UCSD-AML1 (cell line): ENCODE results near the gene TIMM10.
"Not testable (repeated sequence)": the region's sequence is repeated elsewhere in the genome, so short reads cannot be mapped to it uniquely, and the experiment has no call there.

Experiments used
- DNase-seq: peaks from one replicate; lab custom pipeline; 2025; ENCODE audit not compliant: unreplicated experiment; lab: John Stamatoyannopoulos, UW

Gene TIMM10

GRCh38 chr11:57542582-57542981 is 12.0 kb upstream of the TIMM10 start:
- DNase-seq: no peak

- no peak for DNase-seq
Measured at GRCh38 chr11:57541169-57541568, 10.6 kb upstream of the TIMM10 start.

GRCh38 chr11:57539342-57539741 is 8.8 kb upstream of the TIMM10 start:
- no peak for DNase-seq

GRCh38 chr11:57536947-57537619 is 6.5 kb upstream of the TIMM10 start, which contains the start of gene SMTNL1:
Gene SMTNL1, plus strand, starts transcription at chr11:57537595. Its CDS starts 5,048 bp downstream, at chr11:57542643.
- no peak for DNase-seq

GRCh38 chr11:57534449-57534848 is 3.9 kb upstream of the TIMM10 start:
- not testable (repeated sequence) for DNase-seq

- no peak for DNase-seq
Measured at GRCh38 chr11:57530215-57530595, 349 bp downstream of the TIMM10 start.

GRCh38 chr11:57529012-57529411 is 1.5 kb downstream of the TIMM10 start:
- DNase-seq: no peak

GRCh38 chr11:57527056-57527631 is 3.4 kb downstream of the TIMM10 start:
- DNase-seq: peak; percentile 50

GRCh38 chr11:57523419-57523818 is 7.1 kb downstream of the TIMM10 start:
- DNase-seq: no peak

GRCh38 chr11:57521116-57521515 is 9.4 kb downstream of the TIMM10 start:
- no peak for DNase-seq

- no peak for DNase-seq
Measured at GRCh38 chr11:57516061-57516443, 14.5 kb downstream of the TIMM10 start.

GRCh38 chr11:57515332-57516060 is 15.1 kb downstream of the TIMM10 start, which contains the start of gene SLC43A1:
Gene SLC43A1, minus strand, starts transcription at chr11:57515702. Its CDS starts 1,591 bp downstream, at chr11:57514111.
- peak; percentile 62 for DNase-seq

- DNase-seq: peak; percentile 56
Measured at GRCh38 chr11:57514538-57515331, 15.8 kb downstream of the TIMM10 start.

- DNase-seq: peak; percentile 56
Measured at GRCh38 chr11:57513911-57514537, 16.5 kb downstream of the TIMM10 start.

GRCh38 chr11:57513452-57513795 is 17.1 kb downstream of the TIMM10 start:
- DNase-seq: no peak

- peak; percentile 17 for DNase-seq
Measured at GRCh38 chr11:57512646-57513451, 17.7 kb downstream of the TIMM10 start.

- no peak for DNase-seq
Measured at GRCh38 chr11:57511741-57512430, 18.7 kb downstream of the TIMM10 start.

GRCh38 chr11:57508341-57509170 is 22.0 kb downstream of the TIMM10 start:
- no peak for DNase-seq

GRCh38 chr11:57506522-57506921 is 24.0 kb downstream of the TIMM10 start:
- DNase-seq: no peak
